Left ventricle myocardium superior (tissue), 1 donor: ENCODE data around the gene GPR135. TPM values are rescaled to one million over a fixed set of nuclear protein-coding genes. Genes with fewer than 3 reads are reported as not detected.
"Not testable (repeated sequence)": the region's sequence is repeated elsewhere in the genome, so short reads cannot be mapped to it uniquely, and the experiment has no call there.

Source experiments
- ATAC-seq: fragments of 200-7000 bp; cut with Tn5 transposase; one replicate; pipeline ENCODE4 v1.9.1; 2020; ENCODE audit warnings: mild to moderate bottlenecking, moderate library complexity
- DNase-seq: peaks from one replicate; pipeline ENCODE4 v3.0.0-alpha.2; 2020
- intact Hi-C: fragments of 100-400 bp; cut with micrococcal nuclease; formaldehyde crosslinking; loops from one replicate; pipeline ENCODE4 v1.11.0; 2022
- total RNA-seq: library from RNA; stranded (reverse); fragmentation: NEBNext Ultra II Directional; extraction: Animal tissue kit (Norgen Biotek cat#: 25700); gene quantifications from one replicate; pipeline ENCODE4 v1.2.1, GENCODE V29; 2021
- donor health status: DM: no; HTN: yes; CAD: no; lungs with severe emphysema.

GPR135 gene
- total RNA-seq, 1 donor from 2014 or later: 2.0 TPM

DNA sequence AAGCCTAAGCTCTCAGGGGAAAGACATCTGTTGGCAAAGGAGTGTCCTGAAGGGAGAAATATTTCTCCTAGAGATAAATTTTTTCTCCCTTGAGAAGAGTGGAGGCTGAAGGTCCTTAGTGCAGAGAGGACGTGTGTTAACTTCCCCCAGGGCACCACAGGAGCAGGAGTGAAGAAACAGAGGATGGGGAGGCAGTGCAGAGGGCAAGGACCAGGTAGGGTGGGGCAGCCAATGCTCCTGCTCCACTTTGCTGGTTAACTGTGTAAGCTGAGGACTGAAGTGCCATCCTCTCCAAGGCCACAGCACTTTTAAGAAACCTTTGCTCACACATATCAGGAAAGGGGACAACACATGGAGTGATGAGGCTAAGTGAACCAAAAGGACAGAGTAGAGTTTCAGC lies 15.0 kb upstream of the GPR135 start:
- ATAC-seq (no peak), DNase-seq (no peak)
- intact Hi-C loops: no loop called here

DNA sequence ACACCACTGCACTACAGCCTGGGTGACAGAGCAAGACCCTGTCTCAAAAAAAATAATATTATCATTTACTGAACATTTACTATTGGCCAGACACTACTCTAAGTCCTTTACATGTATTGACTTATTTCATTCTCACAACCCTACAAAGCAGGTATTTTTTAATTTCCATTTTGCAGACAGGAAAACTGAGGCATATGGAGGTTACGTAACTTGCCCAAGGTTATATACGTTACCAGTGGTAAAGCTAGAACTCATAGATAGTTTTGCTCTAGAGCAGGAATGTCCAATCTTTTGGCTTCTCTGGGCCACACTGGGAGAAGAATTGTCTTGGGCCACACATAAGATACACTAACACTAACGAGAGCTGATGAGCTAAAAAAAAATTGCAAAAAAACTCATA lies 13.4 kb upstream of the GPR135 start:
- ATAC-seq (no peak), DNase-seq (no peak)
- intact Hi-C loops: no loop called here

DNA sequence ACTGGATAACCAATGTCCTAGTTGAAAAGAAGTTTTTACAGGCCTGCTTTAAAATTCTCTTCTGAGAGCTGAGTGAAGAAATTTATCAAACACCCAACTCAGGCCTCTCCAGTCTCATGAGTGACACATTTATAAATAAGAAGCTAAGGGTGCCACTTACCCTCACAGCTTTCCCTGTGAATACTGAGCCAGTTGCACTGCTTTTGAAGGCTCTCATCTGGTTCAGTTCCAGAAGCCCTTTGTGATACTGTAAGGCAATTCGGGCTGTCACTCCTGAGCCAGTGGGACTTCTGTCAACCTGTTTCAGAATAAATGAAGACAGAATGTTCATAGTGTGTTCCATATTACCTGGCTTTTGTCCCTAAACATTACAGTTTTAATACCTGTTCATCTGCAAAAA lies 10.5 kb upstream of the GPR135 start:
- DNase-seq: no peak
- peak; percentile 89 for ATAC-seq

DNA sequence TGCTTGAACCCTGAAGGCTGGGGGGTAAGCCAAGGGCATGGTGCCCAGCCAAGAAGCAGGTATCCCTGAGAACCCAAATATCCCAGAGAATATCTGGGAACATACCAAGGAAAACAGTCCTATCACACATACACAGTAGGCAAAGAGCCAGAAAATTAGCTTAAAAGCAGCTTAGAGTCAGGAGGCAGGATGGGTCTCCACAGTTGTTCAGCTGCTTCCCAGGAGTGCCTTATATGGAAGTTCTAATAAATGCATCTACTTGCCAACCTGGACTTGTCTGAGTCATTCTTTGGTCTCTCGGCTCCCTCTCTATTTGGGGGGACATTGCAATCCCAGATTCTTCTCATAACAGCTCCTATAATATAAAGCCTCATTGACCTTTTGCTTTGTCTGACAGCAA lies 9.0 kb upstream of the GPR135 start:
- ATAC-seq (no peak), DNase-seq (no peak)
- intact Hi-C loops: no loop called here

More for the DNA sequence above, 10.5 kb upstream of the GPR135 start:
- intact Hi-C loops: no loop called here

DNA sequence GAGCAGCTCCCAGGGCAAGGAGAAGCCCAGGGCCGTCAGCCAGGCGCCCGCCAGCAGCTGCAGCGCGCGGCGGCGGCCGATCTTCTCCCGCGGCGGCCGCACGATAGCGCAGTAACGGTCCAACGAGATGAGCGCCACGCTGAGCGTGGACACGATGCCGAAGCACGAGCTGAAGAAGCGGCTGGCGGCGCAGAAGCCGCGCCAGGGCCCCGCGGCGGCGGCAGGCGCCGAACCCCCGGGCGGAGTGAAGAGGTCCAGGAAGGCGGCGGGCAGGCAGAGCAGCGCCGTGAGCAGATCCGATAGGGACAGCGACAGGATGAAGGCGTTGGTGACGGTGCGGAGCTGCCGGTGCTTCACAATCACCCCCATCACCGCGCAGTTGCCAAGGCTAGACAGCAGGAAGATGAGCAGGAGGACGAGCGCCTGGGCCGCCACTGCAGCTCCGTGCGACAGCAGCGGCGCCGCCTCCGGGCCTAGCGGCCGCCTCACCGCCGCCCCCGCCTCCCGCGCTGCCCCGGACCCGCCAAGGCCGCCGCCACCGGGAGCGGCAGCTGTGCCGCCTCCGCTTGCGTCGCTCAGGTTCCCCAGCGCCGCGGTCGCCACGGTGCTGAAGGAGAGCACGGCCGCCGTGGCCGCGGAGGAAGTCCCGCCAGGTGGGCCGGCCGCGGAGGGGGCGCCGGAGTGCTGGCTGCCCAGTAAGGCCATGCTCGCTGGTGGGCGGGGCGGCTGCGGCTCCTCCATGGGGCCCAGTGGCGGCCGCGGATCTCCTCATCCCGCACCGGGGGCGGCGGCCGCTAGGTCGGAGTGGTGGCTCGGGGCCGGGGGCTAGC lies 479 bp downstream of the GPR135 start:
- DNase-seq (peak; percentile 85), ATAC-seq (peak; percentile 95)
- intact Hi-C loops: no loop called here

DNA sequence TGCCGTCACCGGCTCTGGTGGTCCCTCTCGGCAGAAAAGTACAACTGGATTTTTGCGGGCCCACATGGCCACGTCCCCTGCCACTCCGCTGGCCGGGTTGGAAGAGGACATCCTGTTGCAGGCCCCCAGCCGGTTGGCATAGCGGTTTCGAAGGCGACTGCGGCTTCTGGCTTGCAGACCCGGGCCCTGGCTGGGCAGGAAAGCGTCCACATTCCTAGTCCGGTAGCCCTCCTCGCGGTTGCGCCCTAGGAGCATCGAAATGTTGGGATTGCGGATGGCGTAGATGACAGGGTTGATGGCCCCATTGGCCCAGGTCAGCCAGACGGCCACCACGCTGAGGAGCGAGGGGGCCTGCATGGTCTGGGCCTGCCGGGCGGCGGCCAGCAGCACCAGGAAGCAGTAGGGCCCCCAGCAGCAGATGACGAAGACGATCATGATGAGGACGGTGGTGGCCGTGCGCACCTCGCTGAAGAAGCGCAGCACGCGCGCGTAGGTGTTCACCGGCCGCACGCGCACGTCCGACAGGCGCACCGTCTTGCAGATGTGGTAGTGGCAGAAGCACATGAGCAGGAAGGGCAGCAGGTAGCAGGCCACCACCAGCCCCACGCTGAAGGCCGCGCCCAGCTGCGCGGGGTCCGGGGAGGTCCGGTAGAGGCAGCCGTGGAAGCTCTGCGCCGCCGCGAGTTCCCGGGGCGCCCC lies 1.2 kb downstream of the GPR135 start:
- DNase-seq (no peak), ATAC-seq (no peak)
- intact Hi-C loops: no loop called here

DNA sequence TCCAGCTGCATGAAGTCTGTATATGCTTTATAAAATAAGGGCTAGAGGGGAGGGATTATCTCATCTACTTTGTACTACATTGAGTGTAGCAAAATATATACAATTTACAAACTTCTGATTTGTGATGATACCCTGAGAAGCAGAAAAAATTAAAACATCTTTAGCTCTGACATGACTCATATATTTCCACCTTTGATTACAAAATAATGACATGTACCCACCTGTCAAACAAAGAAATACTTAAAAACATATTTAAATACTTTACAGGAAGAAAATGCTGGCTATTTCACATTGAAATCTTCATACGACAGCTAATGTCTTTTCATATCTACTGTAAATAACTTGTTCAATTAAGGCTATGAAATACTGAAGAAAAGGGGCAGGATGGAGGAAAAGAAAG lies 3.3 kb downstream of the GPR135 start:
- ATAC-seq (no peak), DNase-seq (no peak)
- intact Hi-C loops: no loop called here

DNA sequence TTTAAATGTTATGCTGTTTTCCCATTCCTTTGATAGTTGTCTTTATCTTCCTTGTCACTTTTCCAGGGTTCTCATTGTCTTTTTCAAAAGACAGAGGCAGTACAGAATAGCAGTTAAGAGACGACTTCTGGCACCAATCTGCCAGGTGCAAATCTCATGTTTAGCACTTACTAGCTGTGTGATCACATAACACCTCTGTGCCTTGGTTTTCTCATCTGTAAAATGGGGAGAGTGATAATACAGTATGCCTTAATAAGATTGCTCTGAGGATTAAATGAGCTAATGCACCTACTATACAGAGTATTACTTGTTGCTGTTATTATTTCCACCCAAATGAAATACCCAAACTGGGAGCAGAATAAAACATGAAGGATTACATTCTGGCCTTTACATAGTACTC lies 4.8 kb downstream of the GPR135 start:
- ATAC-seq (no peak), DNase-seq (no peak)
- intact Hi-C loops: no loop called here

DNA sequence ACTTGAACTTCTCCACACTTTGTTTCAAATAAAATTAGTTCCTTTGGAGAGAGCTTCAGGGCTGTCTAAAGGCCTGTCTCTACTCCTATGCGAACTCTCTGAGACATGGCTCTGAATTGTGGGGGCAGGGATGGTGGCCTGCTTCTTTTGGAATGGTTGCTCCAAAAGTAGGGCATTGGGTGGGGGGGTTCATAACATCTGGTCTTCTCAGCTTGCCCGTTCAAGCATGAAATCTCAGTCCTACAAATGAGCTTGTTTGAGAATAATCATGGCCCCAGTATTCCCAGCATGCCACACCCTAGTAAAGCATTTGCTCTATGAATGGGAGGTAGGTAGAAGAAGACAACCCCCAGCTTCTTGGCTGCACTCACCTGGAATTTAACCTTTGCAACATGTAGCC lies 6.7 kb downstream of the GPR135 start:
- intact Hi-C loops: no loop called here
- no peak for ATAC-seq
- DNase-seq: no peak

DNA sequence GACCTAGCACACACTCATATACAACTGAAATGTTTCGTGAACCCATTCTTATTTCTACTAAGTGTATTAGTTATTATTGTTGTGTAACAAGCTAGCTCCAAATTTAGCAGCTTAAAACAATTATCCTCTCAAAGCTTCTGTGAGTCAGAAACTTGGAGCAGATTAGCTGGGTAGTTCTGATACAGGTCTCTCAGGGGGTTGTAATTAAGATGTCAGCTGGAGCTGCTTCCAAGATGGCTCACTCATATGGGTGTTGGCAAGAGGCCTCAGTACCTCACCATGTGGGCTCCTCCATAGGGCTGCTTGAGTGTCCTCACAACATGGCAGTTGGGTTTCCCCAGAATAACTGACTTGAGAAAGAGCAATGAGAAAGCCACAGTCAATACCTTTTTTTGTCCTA lies 9.8 kb downstream of the GPR135 start:
- no peak for ATAC-seq
- no peak for DNase-seq
- intact Hi-C loops: no loop called here

DNA sequence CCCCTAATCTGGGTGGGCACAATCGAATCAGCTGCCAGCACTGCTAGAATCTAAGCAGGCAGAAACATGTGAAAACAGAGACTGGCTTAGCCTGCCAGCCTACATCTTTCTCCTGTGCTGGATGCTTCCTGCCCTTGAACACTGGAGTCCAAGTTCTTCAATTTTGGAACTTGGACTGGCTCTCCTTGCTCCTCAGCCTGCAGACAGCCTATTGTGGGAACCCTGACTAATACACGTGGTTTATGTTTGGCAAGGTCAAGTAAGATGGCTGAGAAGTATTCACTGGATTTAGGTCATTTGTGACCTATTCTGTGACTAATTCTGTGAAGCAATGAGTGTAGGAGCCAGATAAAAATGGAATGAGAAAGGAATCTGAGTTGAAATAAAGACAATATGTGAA lies 11.0 kb downstream of the GPR135 start:
- intact Hi-C loops: no loop called here
- ATAC-seq (peak; percentile 93), DNase-seq (no peak)

DNA sequence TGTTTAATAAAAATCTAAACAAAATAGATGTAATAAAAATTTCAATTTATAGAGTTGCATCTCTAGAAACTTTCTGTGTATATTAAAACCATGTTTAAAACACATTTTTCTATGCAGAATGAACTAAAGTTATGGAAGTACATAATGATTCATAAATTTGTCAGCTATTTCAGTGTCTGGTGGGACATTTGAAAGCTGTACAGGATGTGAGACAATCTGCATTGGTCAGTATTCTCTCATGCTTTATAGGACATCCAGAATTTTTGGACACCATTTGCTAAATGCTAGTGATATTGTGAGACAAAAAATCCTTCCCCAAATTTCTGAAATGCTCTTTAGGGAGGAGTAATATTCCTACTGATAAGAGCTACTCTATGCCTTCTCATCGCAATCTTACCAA lies 13.3 kb downstream of the GPR135 start:
- ATAC-seq (no peak), DNase-seq (no peak)
- intact Hi-C loops: no loop called here

DNA sequence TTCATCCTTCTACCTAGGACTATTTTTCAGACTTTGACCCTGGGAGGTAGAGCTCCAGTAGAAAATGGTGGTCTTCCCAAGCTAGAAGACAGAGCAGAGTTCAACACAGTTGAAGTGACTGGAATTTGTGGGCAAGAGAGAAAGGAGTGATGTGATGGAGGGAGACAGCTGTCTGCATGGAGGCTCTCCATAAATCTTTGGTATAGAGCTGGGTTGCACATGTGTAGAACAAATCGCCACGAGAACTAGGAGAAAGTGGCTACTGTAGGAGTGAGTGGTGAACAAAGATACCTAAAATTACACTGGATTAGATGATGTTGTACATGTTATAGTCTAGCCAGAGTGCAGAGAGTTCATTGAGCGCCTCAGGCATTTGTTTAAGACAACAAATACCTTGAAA lies 14.5 kb downstream of the GPR135 start:
- ATAC-seq: no peak
- DNase-seq: no peak
- intact Hi-C loops: no loop called here

DNA sequence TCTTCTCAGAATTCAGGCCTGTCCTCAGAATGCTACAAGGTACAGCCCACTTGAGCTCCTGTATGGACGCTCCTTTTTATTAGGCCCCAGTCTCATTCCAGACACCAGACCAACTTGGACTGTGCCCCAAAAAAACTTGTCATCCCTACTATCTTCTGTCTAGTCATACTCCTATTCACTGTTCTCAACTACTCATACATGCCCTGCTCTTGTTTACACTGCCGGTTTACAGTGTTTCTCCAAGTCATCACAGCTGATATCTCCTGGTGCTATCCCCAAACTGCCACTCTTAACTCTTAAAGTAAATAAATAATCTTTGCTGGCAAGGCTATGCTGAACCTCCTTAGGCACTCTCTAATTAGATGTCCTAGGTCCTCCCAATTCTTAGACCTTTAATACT lies 16.5 kb downstream of the GPR135 start:
- DNase-seq, intact Hi-C loops, ATAC-seq: not testable (repeated sequence)

DNA sequence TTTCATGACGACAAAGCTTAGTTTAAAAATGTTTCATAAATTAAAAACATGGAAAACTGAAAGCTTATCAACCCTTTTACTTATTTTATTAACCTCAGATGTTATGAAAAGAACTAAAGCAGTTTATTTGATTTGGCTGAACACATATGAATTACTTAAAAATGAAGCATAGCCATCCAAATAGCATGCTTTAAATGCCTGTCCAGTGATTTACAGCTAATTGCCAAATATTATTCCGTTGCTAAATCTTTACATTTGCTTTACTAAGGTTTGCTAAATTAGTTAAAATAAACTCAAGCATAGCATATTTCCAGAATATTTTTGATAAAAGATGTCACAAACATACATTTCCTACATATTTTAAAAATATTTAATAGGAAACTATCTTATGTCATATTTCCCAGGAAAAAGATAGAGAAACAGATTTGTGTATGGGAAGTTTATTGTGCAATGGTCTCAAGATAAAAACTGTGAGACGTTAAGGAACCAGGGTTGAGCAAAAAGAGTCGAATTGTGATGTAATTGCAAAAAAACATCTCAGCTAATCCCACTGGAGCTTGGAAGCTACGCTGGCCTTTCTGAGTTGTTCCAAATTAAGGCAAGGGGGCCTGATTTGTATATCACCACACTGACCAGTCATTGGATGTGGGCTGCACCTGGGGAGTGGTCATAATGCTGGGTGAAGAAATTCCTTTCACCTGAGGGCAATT lies 25.8 kb downstream of the GPR135 start:
- intact Hi-C loops: no loop called here
- DNase-seq (no peak), ATAC-seq (peak; percentile 78)

DNA sequence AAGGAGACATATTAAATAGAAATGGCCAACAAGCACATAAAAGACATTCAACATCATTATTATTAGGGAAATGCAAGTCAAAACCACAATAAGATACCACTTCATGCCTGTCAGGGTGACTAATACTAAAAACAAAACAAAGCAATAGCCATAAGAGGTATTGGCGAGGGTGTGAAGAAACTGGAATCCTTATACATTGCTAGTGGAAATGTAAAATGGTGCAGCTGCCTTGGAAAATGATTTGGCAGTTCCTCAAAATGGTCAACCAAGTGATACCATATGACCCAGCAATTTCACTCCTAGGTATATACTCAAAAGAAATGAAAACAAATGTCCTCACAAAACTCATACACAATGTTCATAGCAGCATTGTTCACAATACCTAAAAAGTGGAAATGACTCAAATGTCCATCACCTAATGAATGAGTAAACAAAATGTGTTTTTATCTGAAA lies 27.0 kb downstream of the GPR135 start:
- ATAC-seq (no peak), DNase-seq (no peak)
- intact Hi-C loops: no loop called here

DNA sequence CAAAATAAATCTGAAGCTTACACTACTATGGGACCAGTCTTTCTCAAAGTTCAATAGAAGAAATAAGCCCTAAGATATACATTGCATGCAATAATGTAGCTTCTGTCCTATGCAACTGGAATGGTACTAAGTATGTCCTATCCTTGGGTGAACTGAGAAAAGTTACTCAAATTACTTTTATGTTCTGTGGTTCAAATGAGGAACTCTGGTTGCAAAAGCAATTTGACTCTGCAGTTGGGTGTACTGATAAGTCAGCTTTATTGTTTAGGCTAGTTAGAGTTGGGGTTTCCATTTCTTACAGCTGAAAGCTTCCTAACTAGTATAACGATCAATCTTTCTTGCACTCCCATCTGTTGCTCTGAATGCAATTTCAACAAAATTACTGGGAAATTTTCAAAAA lies 29.2 kb downstream of the GPR135 start:
- ATAC-seq (no peak), DNase-seq (no peak)
- intact Hi-C loops: no loop called here

DNA sequence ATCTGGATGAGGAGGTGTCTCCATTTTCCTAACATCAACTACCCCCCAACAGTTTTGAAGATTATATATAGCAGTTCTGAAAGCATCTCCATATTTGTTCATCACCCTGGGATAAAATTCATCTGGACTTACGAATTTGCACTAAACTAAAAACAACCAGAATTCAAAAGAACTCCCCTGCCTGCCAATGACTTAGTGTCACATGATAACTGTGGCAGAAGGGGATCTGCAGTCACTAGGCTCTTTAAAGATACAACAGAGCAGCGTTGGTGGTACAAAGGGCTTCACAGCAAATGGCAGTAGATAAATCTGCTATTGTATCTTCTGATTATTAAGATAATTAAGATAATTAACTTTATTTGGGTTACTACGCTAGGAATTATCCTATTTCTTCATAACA lies 30.1 kb downstream of the GPR135 start:
- intact Hi-C loops: no loop called here
- DNase-seq (no peak), ATAC-seq (no peak)

DNA sequence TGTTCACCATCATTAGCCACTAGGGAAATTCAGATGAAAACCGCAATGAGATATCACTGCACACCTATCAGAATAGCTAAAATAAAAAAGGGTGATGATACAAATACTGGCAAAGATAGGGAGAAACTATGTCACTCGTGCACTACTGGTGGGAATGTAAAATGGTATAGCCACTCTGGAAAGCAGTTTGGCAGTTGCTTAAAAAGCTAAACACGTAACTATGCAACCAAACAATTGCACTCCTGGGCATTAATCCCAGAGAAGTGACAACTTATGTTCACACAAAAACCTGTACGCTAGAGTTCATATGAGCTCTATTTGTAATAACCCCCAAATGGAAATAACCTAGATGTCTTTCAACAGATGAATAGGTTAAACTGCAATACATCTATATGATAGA lies 35.4 kb downstream of the GPR135 start:
- DNase-seq (no peak), ATAC-seq (peak; percentile 16)
- intact Hi-C loops: loop anchor here (5.0 to 10.0 kb wide), 3 partner anchors 55 to 302 kb away; no protein-coding TSS in a partner anchor

DNA sequence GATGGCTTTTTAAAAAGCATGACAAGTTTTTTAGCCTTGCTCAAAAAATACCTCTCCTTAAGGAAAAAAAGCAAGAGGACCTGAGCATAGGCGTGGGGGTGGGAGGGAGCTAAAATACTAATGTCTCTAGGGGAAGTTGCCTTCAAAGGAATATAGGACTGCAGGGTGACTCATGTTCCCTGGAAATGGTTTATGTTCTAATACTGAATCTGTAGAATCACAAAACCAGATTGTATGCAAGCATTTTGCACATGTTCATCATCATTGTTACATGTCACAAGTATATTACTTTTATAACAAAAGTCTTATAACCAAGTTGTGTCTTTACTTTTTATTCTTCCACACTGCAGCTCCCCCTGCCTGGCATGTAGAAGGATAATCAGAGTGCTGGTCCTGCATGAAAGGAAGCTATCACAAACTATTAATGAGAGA lies 36.6 kb downstream of the GPR135 start:
- DNase-seq (no peak), ATAC-seq (peak; percentile 10)
- intact Hi-C loops: loop anchor here (5.0 to 10.0 kb wide), 3 partner anchors 54 to 301 kb away; no protein-coding TSS in a partner anchor
